ENCODE results near the gene KRT37. TPM values are rescaled to one million over a fixed set of nuclear protein-coding genes. Genes with fewer than 3 reads are reported as not detected.
"Not testable (repeated sequence)": the region's sequence is repeated elsewhere in the genome, so short reads cannot be mapped to it uniquely, and the experiment has no call there.

KRT37 gene
- polyA plus RNA-seq, 4 donors: not detected

GRCh38 chr17:41395611-41396010 is 28.8 kb downstream of the KRT37 start:
- WGBS, 3 donors: 88 to 93% (median 93%) methylated on average over 1 of the region's 1 CpG
- no peak overlapping the region for H3K27ac ChIP-seq (ENCODE audit: low read depth in 1 of 3, low read length in 2 of 3)
- FAIRE-seq: no peak

GRCh38 chr17:41395044-41395443 is 29.3 kb downstream of the KRT37 start:
- not testable (repeated sequence) for H3K36me3 ChIP-seq (ENCODE audit: control insufficient read depth in 3 of 3, insufficient read depth in 2 of 3, low read depth in 1 of 3, low read length in 3 of 3); H3K4me3 ChIP-seq (ENCODE audit: low read depth in 1 of 3, low read length in 3 of 3); H3K9me3 ChIP-seq (ENCODE audit: control insufficient read depth in 2 of 2, insufficient read depth in 1 of 2, low read depth in 1 of 2, low read length in 1 of 2); H3K4me1 ChIP-seq (ENCODE audit: control insufficient read depth in 3 of 3, insufficient read depth in 2 of 3, low read depth in 1 of 3, low read length in 2 of 3); DNase-seq; H3K27me3 ChIP-seq (ENCODE audit: control insufficient read depth in 3 of 3, insufficient read depth in 3 of 3, low read length in 3 of 3); H3K27ac ChIP-seq (ENCODE audit: low read depth in 1 of 3, low read length in 2 of 3); FAIRE-seq
- 86 to 91% (median 88%) methylated on average over 8 to 12 of the region's 12 CpGs for WGBS, 3 donors

More at GRCh38 chr17:41395611-41396010, 28.8 kb downstream of the KRT37 start:
- Histone ChIP-seq H3K9me3 (ENCODE audit: control insufficient read depth in 2 of 2, insufficient read depth in 1 of 2, low read depth in 1 of 2, low read length in 1 of 2) (peaks cover 0 to 3% of the 10 kb centered on the region in 2 donors), H3K27me3 (ENCODE audit: control insufficient read depth in 3 of 3, insufficient read depth in 3 of 3, low read length in 3 of 3) (peaks cover 0 to 5% (median 0%) of the 10 kb centered on the region in 3 donors), H3K4me3 (ENCODE audit: low read depth in 1 of 3, low read length in 3 of 3) (no peak overlapping the region), H3K4me1 (ENCODE audit: control insufficient read depth in 3 of 3, insufficient read depth in 2 of 3, low read depth in 1 of 3, low read length in 2 of 3) (no peaks in the 10 kb centered on the region), H3K36me3 (ENCODE audit: control insufficient read depth in 3 of 3, insufficient read depth in 2 of 3, low read depth in 1 of 3, low read length in 3 of 3) (no peaks in the 10 kb centered on the region)
- no peak for DNase-seq

GRCh38 chr17:41394254-41394996 is 30.0 kb downstream of the KRT37 start:
- no peak for FAIRE-seq
- 85 to 90% (median 89%) methylated on average over 10 of the region's 10 CpGs for WGBS, 3 donors
- Histone ChIP-seq H3K4me3 (ENCODE audit: low read depth in 1 of 3, low read length in 3 of 3) (no peak overlapping the region), H3K9me3 (ENCODE audit: control insufficient read depth in 2 of 2, insufficient read depth in 1 of 2, low read depth in 1 of 2, low read length in 1 of 2) (peaks cover 0 to 3% of the 10 kb centered on the region in 2 donors), H3K27me3 (ENCODE audit: control insufficient read depth in 3 of 3, insufficient read depth in 3 of 3, low read length in 3 of 3) (peaks cover 0 to 5% (median 0%) of the 10 kb centered on the region in 3 donors), H3K4me1 (ENCODE audit: control insufficient read depth in 3 of 3, insufficient read depth in 2 of 3, low read depth in 1 of 3, low read length in 2 of 3) (no peaks in the 10 kb centered on the region), H3K27ac (ENCODE audit: low read depth in 1 of 3, low read length in 2 of 3) (no peak overlapping the region), H3K36me3 (ENCODE audit: control insufficient read depth in 3 of 3, insufficient read depth in 2 of 3, low read depth in 1 of 3, low read length in 3 of 3) (no peaks in the 10 kb centered on the region)
- DNase-seq: no peak

GRCh38 chr17:41393826-41394225 is 30.6 kb downstream of the KRT37 start:
- DNase-seq: no peak
- no peak for FAIRE-seq
- Histone ChIP-seq H3K27ac (ENCODE audit: low read depth in 1 of 3, low read length in 2 of 3) (no peak overlapping the region), H3K9me3 (ENCODE audit: control insufficient read depth in 2 of 2, insufficient read depth in 1 of 2, low read depth in 1 of 2, low read length in 1 of 2) (peaks cover 0 to 3% of the 10 kb centered on the region in 2 donors), H3K27me3 (ENCODE audit: control insufficient read depth in 3 of 3, insufficient read depth in 3 of 3, low read length in 3 of 3) (peaks cover 0 to 5% (median 0%) of the 10 kb centered on the region in 3 donors), H3K36me3 (ENCODE audit: control insufficient read depth in 3 of 3, insufficient read depth in 2 of 3, low read depth in 1 of 3, low read length in 3 of 3) (no peaks in the 10 kb centered on the region), H3K4me1 (ENCODE audit: control insufficient read depth in 3 of 3, insufficient read depth in 2 of 3, low read depth in 1 of 3, low read length in 2 of 3) (no peaks in the 10 kb centered on the region), H3K4me3 (ENCODE audit: low read depth in 1 of 3, low read length in 3 of 3) (no peak overlapping the region)
- 84 to 92% (median 86%) methylated on average over 10 of the region's 10 CpGs for WGBS, 3 donors

DNA sequence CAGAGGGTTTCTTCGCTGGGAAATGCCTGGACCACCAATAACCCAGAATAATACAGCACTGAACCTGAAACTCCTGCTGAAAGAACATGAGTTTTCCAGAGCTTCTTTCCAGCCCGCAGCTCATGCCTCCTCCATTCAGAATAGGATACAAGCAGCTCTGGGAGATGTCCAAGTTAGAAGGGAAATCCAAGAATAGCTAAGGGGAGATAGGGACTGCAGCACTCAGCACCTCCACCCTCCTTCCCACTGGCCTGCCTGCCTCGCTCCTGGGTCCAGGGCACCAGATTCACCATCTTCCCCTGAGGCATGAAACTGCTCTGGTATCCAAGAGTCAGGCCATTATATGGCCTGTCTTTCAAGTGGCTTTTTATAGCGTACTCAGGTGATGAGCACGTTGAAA is 31.1 kb downstream of the KRT37 start:
- Histone ChIP-seq H3K9me3 (ENCODE audit: control insufficient read depth in 2 of 2, insufficient read depth in 1 of 2, low read depth in 1 of 2, low read length in 1 of 2) (peaks cover 0 to 3% of the 10 kb centered on the region in 2 donors), H3K27ac (ENCODE audit: low read depth in 1 of 3, low read length in 2 of 3) (no peak overlapping the region), H3K27me3 (ENCODE audit: control insufficient read depth in 3 of 3, insufficient read depth in 3 of 3, low read length in 3 of 3) (peaks cover 0 to 5% (median 0%) of the 10 kb centered on the region in 3 donors), H3K36me3 (ENCODE audit: control insufficient read depth in 3 of 3, insufficient read depth in 2 of 3, low read depth in 1 of 3, low read length in 3 of 3) (no peaks in the 10 kb centered on the region), H3K4me3 (ENCODE audit: low read depth in 1 of 3, low read length in 3 of 3) (no peak overlapping the region), H3K4me1 (ENCODE audit: control insufficient read depth in 3 of 3, insufficient read depth in 2 of 3, low read depth in 1 of 3, low read length in 2 of 3) (no peaks in the 10 kb centered on the region)
- DNase-seq (no peak), FAIRE-seq (no peak)
- WGBS, 3 donors: 78 to 81% (median 79%) methylated on average over 5 of the region's 5 CpGs

DNA sequence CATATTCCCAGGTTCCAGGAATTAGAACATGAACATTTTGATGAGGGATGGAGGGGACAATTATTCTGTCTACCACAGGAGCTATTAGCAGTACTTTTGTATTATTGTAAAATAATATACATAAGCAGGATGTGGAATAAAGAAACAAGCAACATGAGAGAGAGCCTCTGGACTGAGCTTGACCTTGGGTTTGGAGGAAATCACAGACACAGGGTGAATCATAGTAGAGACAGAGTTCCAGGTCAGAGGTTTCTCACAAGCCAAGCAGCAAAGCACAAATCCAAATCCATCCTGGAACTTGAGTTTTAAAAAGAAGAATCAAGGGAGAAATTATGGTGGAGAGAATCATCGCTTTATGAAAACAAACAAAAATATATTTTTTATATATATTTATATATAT is 32.1 kb downstream of the KRT37 start:
- Histone ChIP-seq H3K4me3 (ENCODE audit: low read depth in 1 of 3, low read length in 3 of 3) (no peak overlapping the region), H3K9me3 (ENCODE audit: control insufficient read depth in 2 of 2, insufficient read depth in 1 of 2, low read depth in 1 of 2, low read length in 1 of 2) (peaks cover 0 to 9% of the 10 kb centered on the region in 2 donors), H3K36me3 (ENCODE audit: control insufficient read depth in 3 of 3, insufficient read depth in 2 of 3, low read depth in 1 of 3, low read length in 3 of 3) (no peaks in the 10 kb centered on the region), H3K27me3 (ENCODE audit: control insufficient read depth in 3 of 3, insufficient read depth in 3 of 3, low read length in 3 of 3) (peaks cover 0 to 7% (median 0%) of the 10 kb centered on the region in 3 donors), H3K27ac (ENCODE audit: low read depth in 1 of 3, low read length in 2 of 3) (no peak overlapping the region), H3K4me1 (ENCODE audit: control insufficient read depth in 3 of 3, insufficient read depth in 2 of 3, low read depth in 1 of 3, low read length in 2 of 3) (no peaks in the 10 kb centered on the region)
- 94 to 100% (median 100%) methylated on average over 1 of the region's 1 CpG for WGBS, 3 donors
- FAIRE-seq (no peak), DNase-seq (no peak)

- no peak for DNase-seq
- peaks cover 0 to 7% (median 0%) of the 10 kb centered on the region in 3 donors for H3K27me3 ChIP-seq (ENCODE audit: control insufficient read depth in 3 of 3, insufficient read depth in 3 of 3, low read length in 3 of 3)
- H3K4me1 ChIP-seq (ENCODE audit: control insufficient read depth in 3 of 3, insufficient read depth in 2 of 3, low read depth in 1 of 3, low read length in 2 of 3): no peaks in the 10 kb centered on the region
- no peak overlapping the region for H3K27ac ChIP-seq (ENCODE audit: low read depth in 1 of 3, low read length in 2 of 3)
- WGBS, 3 donors: 15 to 41% (median 25%) methylated on average over 2 of the region's 2 CpGs
- FAIRE-seq: no peak
- no peaks in the 10 kb centered on the region for H3K36me3 ChIP-seq (ENCODE audit: control insufficient read depth in 3 of 3, insufficient read depth in 2 of 3, low read depth in 1 of 3, low read length in 3 of 3)
- H3K4me3 ChIP-seq (ENCODE audit: low read depth in 1 of 3, low read length in 3 of 3): no peak overlapping the region
- H3K9me3 ChIP-seq (ENCODE audit: control insufficient read depth in 2 of 2, insufficient read depth in 1 of 2, low read depth in 1 of 2, low read length in 1 of 2): peaks cover 0 to 10% of the 10 kb centered on the region in 2 donors
Observed at GRCh38 chr17:41391535-41391934, 32.9 kb downstream of the KRT37 start.

GRCh38 chr17:41390411-41390938 is 33.9 kb downstream of the KRT37 start:
- DNase-seq (peak; percentile 10 to 46), FAIRE-seq (no peak)
- Histone ChIP-seq H3K9me3 (ENCODE audit: control insufficient read depth in 2 of 2, insufficient read depth in 1 of 2, low read depth in 1 of 2, low read length in 1 of 2) (peaks cover 0 to 10% of the 10 kb centered on the region in 2 donors), H3K36me3 (ENCODE audit: control insufficient read depth in 3 of 3, insufficient read depth in 2 of 3, low read depth in 1 of 3, low read length in 3 of 3) (no peaks in the 10 kb centered on the region), H3K4me3 (ENCODE audit: low read depth in 1 of 3, low read length in 3 of 3) (no peak overlapping the region), H3K27ac (ENCODE audit: low read depth in 1 of 3, low read length in 2 of 3) (no peak overlapping the region), H3K27me3 (ENCODE audit: control insufficient read depth in 3 of 3, insufficient read depth in 3 of 3, low read length in 3 of 3) (peaks cover 0 to 5% (median 0%) of the 10 kb centered on the region in 3 donors), H3K4me1 (ENCODE audit: control insufficient read depth in 3 of 3, insufficient read depth in 2 of 3, low read depth in 1 of 3, low read length in 2 of 3) (no peaks in the 10 kb centered on the region)
- 21 to 41% (median 27%) methylated on average over 7 of the region's 7 CpGs for WGBS, 3 donors

All from small intestine (tissue), 7 donors.